ENCODE results near the gene DDR1. TPM values are rescaled to one million over a fixed set of nuclear protein-coding genes. Genes with fewer than 3 reads are reported as not detected.

The DDR1 gene
- total RNA-seq, 1 donor from 2014 or later: 154 TPM

- Mint-ChIP-seq H3K36me3 (ENCODE audit: insufficient read depth) (peaks cover 22% of the 10 kb centered on the region), H3K4me3 (ENCODE audit: low read depth) (no peak overlapping the region), H3K9me3 (ENCODE audit: low read depth) (no peaks in the 10 kb centered on the region), H3K4me1 (ENCODE audit: low read depth) (peaks cover 12% of the 10 kb centered on the region), H3K27ac (no peak overlapping the region), H3K27me3 (no peaks in the 10 kb centered on the region)
- no peak for DNase-seq (ENCODE audit: low spot score, unreplicated experiment)
- TF ChIP-seq CTCF (IDR thresholded peaks at IDR 0.05; ENCODE audit: unreplicated experiment): no peak
Observed at GRCh38 chr6:30890646-30891449, 6.5 kb downstream of the DDR1 start.

- H3K27ac Mint-ChIP-seq: no peak overlapping the region
- H3K36me3 Mint-ChIP-seq (ENCODE audit: insufficient read depth): peaks cover 23% of the 10 kb centered on the region
- DNase-seq (ENCODE audit: low spot score, unreplicated experiment): no peak
- TF ChIP-seq CTCF (IDR thresholded peaks at IDR 0.05; ENCODE audit: unreplicated experiment): no peak
- H3K27me3 Mint-ChIP-seq: no peaks in the 10 kb centered on the region
- H3K4me1 Mint-ChIP-seq (ENCODE audit: low read depth): peaks cover 6% of the 10 kb centered on the region
- no peaks in the 10 kb centered on the region for H3K9me3 Mint-ChIP-seq (ENCODE audit: low read depth)
- H3K4me3 Mint-ChIP-seq (ENCODE audit: low read depth): no peak overlapping the region
Observed at GRCh38 chr6:30891450-30891723, 7.1 kb downstream of the DDR1 start.

GRCh38 chr6:30891816-30892538 is 7.7 kb downstream of the DDR1 start:
- H3K27me3 Mint-ChIP-seq: no peaks in the 10 kb centered on the region
- no peak for TF ChIP-seq CTCF (IDR thresholded peaks at IDR 0.05; ENCODE audit: unreplicated experiment)
- peaks cover 23% of the 10 kb centered on the region for H3K36me3 Mint-ChIP-seq (ENCODE audit: insufficient read depth)
- H3K9me3 Mint-ChIP-seq (ENCODE audit: low read depth): no peaks in the 10 kb centered on the region
- no peak overlapping the region for H3K27ac Mint-ChIP-seq
- DNase-seq (ENCODE audit: low spot score, unreplicated experiment): no peak
- H3K4me1 Mint-ChIP-seq (ENCODE audit: low read depth): peaks cover under 1% of the 10 kb centered on the region
- H3K4me3 Mint-ChIP-seq (ENCODE audit: low read depth): no peak overlapping the region

- H3K27me3 Mint-ChIP-seq: no peaks in the 10 kb centered on the region
Observed at GRCh38 chr6:30893001-30893591, 8.8 kb downstream of the DDR1 start.

More at GRCh38 chr6:30893001-30893591, 8.8 kb downstream of the DDR1 start:
- Mint-ChIP-seq H3K4me3 (ENCODE audit: low read depth) (no peak overlapping the region), H3K4me1 (ENCODE audit: low read depth) (no peaks in the 10 kb centered on the region), H3K36me3 (ENCODE audit: insufficient read depth) (peaks cover 25% of the 10 kb centered on the region), H3K27ac (no peak overlapping the region), H3K9me3 (ENCODE audit: low read depth) (no peaks in the 10 kb centered on the region)
- no peak for DNase-seq (ENCODE audit: low spot score, unreplicated experiment)
- TF ChIP-seq CTCF (IDR thresholded peaks at IDR 0.05; ENCODE audit: unreplicated experiment): peak; percentile 42
